Neural cell (in vitro differentiated cells): Measurements from ENCODE around the gene POU2F2. TPM values are rescaled to one million over a fixed set of nuclear protein-coding genes. Genes with fewer than 3 reads are reported as not detected.

Experiments used
- H2AFZ ChIP-seq: fragments of 200-600, 300-800 bp; sonication (generic), shearing (Covaris generic); 2 replicates; pipeline ENCODE4 v1.6.0; 2014; ENCODE audit warnings: low read depth, mild to moderate bottlenecking, antibody characterized with exemption, low read length, moderate library complexity
- H3F3A ChIP-seq: fragments of 200-600 bp; shearing (Covaris generic); 2 replicates; pipeline ENCODE4 v1.6.1; 2016; ENCODE audit warnings: mild to moderate bottlenecking, moderate library complexity, mixed read lengths, antibody characterized with exemption, low read length; ENCODE audit not compliant: insufficient read depth, poor library complexity, severe bottlenecking
- H3K27ac ChIP-seq: fragments of 200-600, 300-800 bp; sonication (generic), shearing (Covaris generic); 2 replicates; pipeline ENCODE4 v1.5.1; 2014; ENCODE audit warnings: mild to moderate bottlenecking, low read length, moderate library complexity
- H3K27me3 ChIP-seq: fragments of 300-800, 200-600 bp; sonication (generic), shearing (Covaris generic); 2 replicates; pipeline ENCODE4 v1.6.0; 2014; ENCODE audit warnings: mild to moderate bottlenecking, low read depth, low read length, moderate library complexity; ENCODE audit not compliant: insufficient read depth
- H3K36me3 ChIP-seq: fragments of 300-800, 200-600 bp; sonication (generic), shearing (Covaris generic); 2 replicates; pipeline ENCODE4 v1.5.1; 2014; ENCODE audit warnings: mild to moderate bottlenecking, antibody characterized with exemption, low read length, moderate library complexity; ENCODE audit not compliant: insufficient read depth
- H3K4me2 ChIP-seq: fragments of 300-800, 200-600 bp; sonication (generic), shearing (Covaris generic); 2 replicates; pipeline ENCODE4 v1.6.0; 2014; ENCODE audit warnings: mild to moderate bottlenecking, low read length
- H3K4me3 ChIP-seq: fragments of 300-800, 200-600 bp; sonication (generic), shearing (Covaris generic); 2 replicates; pipeline ENCODE4 v1.5.1; 2014; ENCODE audit warnings: mild to moderate bottlenecking, low read length, moderate library complexity
- H3K79me2 ChIP-seq: fragments of 200-600 bp; shearing (Covaris generic); replicated peaks from 2 replicates; pipeline ENCODE4 v1.6.0; 2014; ENCODE audit warnings: mild to moderate bottlenecking, low read length, moderate library complexity; ENCODE audit not compliant: insufficient read depth
- H3K9ac ChIP-seq: fragments of 300-800, 200-600 bp; sonication (generic), shearing (Covaris generic); 2 replicates; pipeline ENCODE4 v1.6.1; 2016; ENCODE audit warnings: mild to moderate bottlenecking, low read length, mixed read lengths
- H3K9me2 ChIP-seq: fragments of 200-600 bp; shearing (Covaris generic); 2 replicates; pipeline ENCODE4 v1.6.1; 2016; ENCODE audit warnings: mild to moderate bottlenecking, low read length, mixed read lengths; ENCODE audit not compliant: insufficient read depth
- H3K9me3 ChIP-seq: fragments of 200-600, 300-800 bp; sonication (generic), shearing (Covaris generic); 2 replicates; pipeline ENCODE4 v1.6.1; 2016; ENCODE audit warnings: mild to moderate bottlenecking, mixed run types, low read length, moderate library complexity, mixed read lengths
- H4K20me1 ChIP-seq: fragments of 200-600 bp; shearing (Covaris generic); 2 replicates; pipeline ENCODE4 v1.6.1; 2016; ENCODE audit warnings: mild to moderate bottlenecking, mixed run types; ENCODE audit not compliant: insufficient read depth
- CTCF ChIP-seq: fragments of 450-650 bp; IDR thresholded peaks from 2 replicates; pipeline ENCODE4 v1.5.1; 2014; ENCODE audit warnings: antibody characterized with exemption, mild to moderate bottlenecking, moderate library complexity; ENCODE audit not compliant: poor library complexity, severe bottlenecking
- EP300 ChIP-seq: fragments of 450-650 bp; conservative IDR thresholded peaks from 2 replicates; pipeline ENCODE4 v1.6.1; 2014; ENCODE audit warnings: antibody characterized with exemption, mild to moderate bottlenecking, moderate library complexity; ENCODE audit not compliant: poor library complexity, severe bottlenecking
- EZH2 ChIP-seq: fragments of 200-600, 300-800 bp; shearing (Covaris generic), sonication (generic); IDR thresholded peaks from 2 replicates; pipeline ENCODE4 v1.6.1; 2014; ENCODE audit warnings: antibody characterized with exemption, low read length, borderline replicate concordance, mild to moderate bottlenecking; ENCODE audit not compliant: insufficient read depth, poor library complexity, severe bottlenecking
- MXI1 ChIP-seq: fragments of 450-650 bp; conservative IDR thresholded peaks from 2 replicates; pipeline ENCODE4 v1.6.1; 2014; ENCODE audit warnings: antibody characterized with exemption, mild to moderate bottlenecking; ENCODE audit not compliant: poor library complexity, severe bottlenecking
- POLR2AphosphoS5 ChIP-seq: IDR thresholded peaks from 2 replicates; pipeline ENCODE4 v1.6.1; 2012
- RAD21 ChIP-seq: fragments of 450-650 bp; conservative IDR thresholded peaks from 2 replicates; pipeline ENCODE4 v1.6.1; 2014; ENCODE audit warnings: antibody characterized with exemption, mild to moderate bottlenecking, moderate library complexity
- REST ChIP-seq: IDR thresholded peaks from 2 replicates; pipeline ENCODE4 v1.6.1; 2012; ENCODE audit warnings: borderline replicate concordance
- SMC3 ChIP-seq: fragments of 450-650 bp; conservative IDR thresholded peaks from 2 replicates; pipeline ENCODE4 v1.6.1; 2014; ENCODE audit warnings: antibody characterized with exemption, mild to moderate bottlenecking, moderate library complexity; ENCODE audit not compliant: poor library complexity
- TAF1 ChIP-seq: IDR thresholded peaks from 2 replicates; pipeline ENCODE4 v1.6.1; 2012; ENCODE audit warnings: low read depth
- polyA plus RNA-seq: library from polyadenylated mRNA; depleted of rRNA; stranded (reverse); fragments of >200 nt; gene quantifications from 2 replicates; pipeline ENCODE4 v1.2.3, GENCODE V29; 2014

Gene POU2F2
- polyA plus RNA-seq, 1 donor from 2014 or later: 7.7 TPM

DNA sequence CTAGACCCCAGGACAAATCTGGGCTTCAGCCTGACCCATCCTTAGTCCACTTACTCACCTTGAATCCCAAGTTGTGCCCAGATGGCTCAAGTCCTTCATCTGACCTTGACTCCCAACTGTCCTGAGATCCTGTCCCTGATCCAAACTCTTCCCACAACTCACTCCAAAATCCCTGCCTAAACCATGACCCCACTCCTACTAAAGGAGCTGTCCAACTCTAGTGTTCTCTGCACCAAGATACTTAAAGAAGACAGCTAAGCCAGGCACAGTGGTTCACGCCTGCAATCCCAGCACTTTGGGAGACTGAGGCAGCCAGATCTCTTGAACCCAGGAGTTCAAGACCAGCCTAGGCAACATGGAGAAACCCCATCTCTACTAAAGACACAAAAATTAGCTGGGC, 8.5 kb downstream of the POU2F2 start:
- Histone ChIP-seq H3K4me2 (no peak overlapping the region), H3K4me3 (no peak overlapping the region), H3K27me3 (no peaks in the 10 kb centered on the region), H3K79me2 (no peaks in the 10 kb centered on the region), H3K9me2 (no peaks in the 10 kb centered on the region), H3K36me3 (no peaks in the 10 kb centered on the region), H2AFZ (no peak overlapping the region), H4K20me1 (no peaks in the 10 kb centered on the region), H3F3A (no peaks in the 10 kb centered on the region), H3K9me3 (no peaks in the 10 kb centered on the region), H3K27ac (no peak overlapping the region), H3K9ac (no peak overlapping the region)
- TF ChIP-seq TAF1 (no peak), EP300 (no peak), REST (no peak), MXI1 (no peak), POLR2AphosphoS5 (no peak), SMC3 (no peak), EZH2 (no peak), CTCF (no peak), RAD21 (no peak)

- no peak overlapping the region for H3K27ac ChIP-seq
Measured at GRCh38 chr19:42122691-42123607, 9.3 kb downstream of the POU2F2 start.

More at GRCh38 chr19:42122691-42123607, 9.3 kb downstream of the POU2F2 start:
- no peak overlapping the region for H3K9ac ChIP-seq
- no peak overlapping the region for H3K4me2 ChIP-seq
- H3K4me3 ChIP-seq: no peak overlapping the region
- no peaks in the 10 kb centered on the region for H3F3A ChIP-seq
- TF ChIP-seq MXI1: no peak
- TF ChIP-seq CTCF: no peak
- TF ChIP-seq POLR2AphosphoS5: no peak
- no peak for TF ChIP-seq EP300
- no peak for TF ChIP-seq RAD21
- no peak for TF ChIP-seq SMC3
- no peak for TF ChIP-seq TAF1
- no peak for TF ChIP-seq EZH2
- TF ChIP-seq REST: no peak
- H3K36me3 ChIP-seq: no peaks in the 10 kb centered on the region
- no peaks in the 10 kb centered on the region for H3K9me3 ChIP-seq
- no peaks in the 10 kb centered on the region for H4K20me1 ChIP-seq
- H3K79me2 ChIP-seq: no peaks in the 10 kb centered on the region
- H2AFZ ChIP-seq: no peak overlapping the region
- H3K9me2 ChIP-seq: no peaks in the 10 kb centered on the region
- no peaks in the 10 kb centered on the region for H3K27me3 ChIP-seq
